H54 (cell line): Measurements from ENCODE around the gene SAA1.
"Not testable (repeated sequence)": the region's sequence is repeated elsewhere in the genome, so short reads cannot be mapped to it uniquely, and the experiment has no call there.

Experiments
- DNase-seq: peaks from one replicate; pipeline ENCODE4 v3.0.0; 2011; ENCODE audit warnings: low spot score, mixed read lengths; ENCODE audit not compliant: insufficient read length
- FAIRE-seq: peaks from 3 replicates; lab custom pipeline; 2011; peaks lifted over from hg19 to GRCh38; lab: Jason Lieb, UNC
- POLR2A ChIP-seq: IDR thresholded peaks from 2 replicates; pipeline ENCODE4 v1.6.1; 2011; ENCODE audit warnings: low read depth, mild to moderate bottlenecking, low read length

Gene SAA1

DNA sequence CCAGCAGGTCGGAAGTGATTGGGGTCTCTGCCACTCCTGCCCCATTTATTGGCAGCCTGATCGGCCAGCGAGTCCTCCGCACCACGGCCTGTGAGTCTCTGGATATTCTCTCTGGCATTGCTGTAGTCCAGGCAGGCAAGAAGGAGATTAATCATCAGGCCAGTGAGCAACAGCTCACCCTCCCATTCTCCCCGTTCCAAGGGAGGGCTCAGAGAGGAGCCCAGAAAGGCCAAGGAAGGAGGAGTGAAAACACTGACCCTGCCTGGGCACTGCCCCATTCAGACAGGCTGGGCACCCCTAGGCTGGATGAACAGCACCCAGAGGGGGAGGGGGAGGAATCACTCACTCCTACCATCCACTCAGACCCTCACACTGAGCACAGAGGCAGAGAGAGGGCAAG lies 20.7 kb upstream of the SAA1 start:
- TF ChIP-seq POLR2A, result no peak
- DNase-seq, result no peak
- FAIRE-seq, result no peak

DNA sequence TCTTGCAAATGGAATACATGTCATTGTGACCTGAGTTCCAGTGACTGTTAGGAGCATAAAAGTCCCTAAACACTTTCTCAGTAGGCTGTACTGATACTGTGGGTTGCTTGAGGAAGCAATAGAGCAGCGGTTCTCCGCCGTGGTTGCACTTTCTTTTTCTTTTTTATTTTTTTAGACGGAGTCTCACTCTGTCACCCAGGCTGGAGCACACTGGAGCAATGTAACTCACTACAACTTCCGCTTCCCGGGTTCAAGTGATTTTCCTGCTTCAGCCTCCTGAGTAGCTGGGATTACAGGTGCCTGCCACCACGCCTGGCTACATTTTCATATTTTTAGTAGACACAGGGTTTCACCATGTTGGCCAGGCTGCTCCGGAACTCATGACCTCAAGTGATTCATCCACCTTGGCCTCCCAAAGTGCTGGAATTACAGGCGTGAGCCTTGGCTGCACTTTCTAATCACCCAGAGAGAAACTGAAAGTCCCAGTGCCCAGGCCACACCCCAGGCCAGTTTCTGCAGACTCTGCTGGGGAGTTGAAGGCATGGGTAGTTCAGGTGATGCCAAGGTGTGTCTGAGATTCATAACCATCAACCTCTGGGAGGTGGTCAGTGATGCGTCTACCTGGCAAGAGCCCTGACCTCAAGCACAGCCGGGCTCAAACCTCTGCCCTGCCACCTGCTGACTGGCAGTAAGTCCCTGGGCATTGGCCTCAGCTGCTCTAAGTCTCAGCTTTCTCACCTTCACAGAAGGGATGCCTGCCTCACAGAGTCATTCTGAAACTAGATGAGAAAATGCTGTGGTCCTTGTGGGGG lies 19.5 kb upstream of the SAA1 start:
- not testable (repeated sequence) for DNase-seq, FAIRE-seq

DNA sequence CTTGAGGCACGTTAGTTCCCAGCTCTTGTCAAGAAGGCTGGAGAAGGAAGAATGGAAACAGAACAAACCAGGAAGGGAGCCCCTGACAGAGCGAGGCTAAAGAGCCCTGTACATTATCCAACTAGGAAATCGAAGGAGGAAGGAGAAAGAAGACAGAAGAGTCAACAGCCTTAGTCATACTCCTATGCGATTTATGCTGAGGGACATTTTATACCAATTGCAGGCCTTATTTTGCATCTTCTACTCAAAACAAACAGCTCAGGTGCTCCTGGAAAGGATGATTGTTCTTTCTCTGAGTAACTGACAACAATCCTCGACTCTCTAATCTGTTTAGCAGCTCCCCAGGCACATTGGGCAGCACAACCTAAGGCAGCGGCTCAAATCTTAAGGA lies 18.9 kb upstream of the SAA1 start:
- not testable (repeated sequence) for FAIRE-seq, DNase-seq

DNA sequence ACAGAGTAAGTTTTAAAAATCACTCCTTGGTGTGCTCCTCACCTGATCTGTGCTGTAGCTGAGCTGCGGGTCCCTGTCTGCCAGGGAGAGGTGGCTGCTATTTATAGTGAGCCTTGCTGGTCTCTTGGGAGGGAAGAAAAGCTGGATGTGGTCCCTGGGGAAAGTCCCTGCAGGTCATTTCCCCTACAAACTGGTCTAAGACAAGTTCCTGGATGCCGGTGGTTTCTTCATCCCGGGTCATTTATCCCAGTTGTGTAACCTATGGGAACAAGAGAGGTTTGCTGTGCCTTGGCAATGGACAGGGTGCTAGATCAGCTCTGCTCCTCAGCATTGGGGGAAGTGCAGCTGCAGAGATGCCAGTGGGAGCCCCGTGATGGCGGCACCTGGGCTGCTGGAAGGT lies 17.5 kb upstream of the SAA1 start, which contains the start of gene SAA2:
TSS of gene SAA2 (minus strand) at position 108 of the 400 bp plus-strand sequence. CDS start 657 bp downstream, outside the sequence.
- TF ChIP-seq POLR2A, result no peak
- FAIRE-seq (no peak), DNase-seq (no peak)

DNA sequence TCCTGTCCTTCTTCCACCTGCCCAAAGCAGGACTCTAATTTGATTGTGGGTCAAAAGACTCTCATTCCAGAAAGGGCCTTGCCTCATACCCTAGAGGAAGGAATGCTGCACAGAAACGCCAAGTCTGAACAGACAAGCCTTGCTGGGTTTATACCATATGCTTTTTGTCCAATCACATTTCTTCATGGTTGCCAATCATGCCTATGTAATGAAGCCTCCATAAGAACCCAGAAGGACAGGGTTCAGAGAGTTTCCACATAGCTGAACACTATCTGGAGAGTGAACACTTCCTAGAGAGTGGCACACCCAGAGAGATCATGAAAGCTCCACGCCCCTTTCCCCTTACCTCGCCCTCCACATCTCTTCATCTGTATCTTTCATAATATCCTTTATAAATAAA lies 12.8 kb upstream of the SAA1 start:
- FAIRE-seq, result no peak
- no peak for DNase-seq
- TF ChIP-seq POLR2A, result no peak

DNA sequence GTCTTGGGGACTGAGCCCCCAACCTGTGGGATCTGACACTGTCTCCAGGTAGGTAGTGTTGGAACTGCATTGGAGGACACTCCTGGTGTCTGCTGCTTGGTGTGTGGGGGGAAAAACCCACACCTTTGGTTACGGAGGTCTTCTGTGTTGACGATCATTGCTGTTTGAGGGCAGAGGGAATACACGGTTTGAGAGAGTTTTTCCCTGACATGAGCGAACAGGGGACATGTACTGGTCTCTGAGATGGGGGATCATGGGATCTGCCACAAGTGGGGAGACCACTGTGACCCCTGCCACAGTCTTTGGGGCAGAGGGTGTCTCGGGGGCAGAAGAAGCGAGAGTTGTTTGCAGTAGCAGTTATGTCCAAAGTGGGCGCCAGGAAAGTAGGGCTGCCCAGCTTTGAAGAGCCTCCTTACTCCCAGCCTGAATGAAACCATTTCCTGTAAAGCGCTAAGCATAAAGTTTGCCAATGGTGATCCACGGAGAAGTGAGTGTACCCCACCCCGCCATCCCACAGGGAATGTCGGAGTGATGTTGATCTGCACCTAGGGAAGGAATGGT lies 12.2 kb upstream of the SAA1 start:
- TF ChIP-seq POLR2A, result no peak
- DNase-seq (no peak), FAIRE-seq (no peak)

DNA sequence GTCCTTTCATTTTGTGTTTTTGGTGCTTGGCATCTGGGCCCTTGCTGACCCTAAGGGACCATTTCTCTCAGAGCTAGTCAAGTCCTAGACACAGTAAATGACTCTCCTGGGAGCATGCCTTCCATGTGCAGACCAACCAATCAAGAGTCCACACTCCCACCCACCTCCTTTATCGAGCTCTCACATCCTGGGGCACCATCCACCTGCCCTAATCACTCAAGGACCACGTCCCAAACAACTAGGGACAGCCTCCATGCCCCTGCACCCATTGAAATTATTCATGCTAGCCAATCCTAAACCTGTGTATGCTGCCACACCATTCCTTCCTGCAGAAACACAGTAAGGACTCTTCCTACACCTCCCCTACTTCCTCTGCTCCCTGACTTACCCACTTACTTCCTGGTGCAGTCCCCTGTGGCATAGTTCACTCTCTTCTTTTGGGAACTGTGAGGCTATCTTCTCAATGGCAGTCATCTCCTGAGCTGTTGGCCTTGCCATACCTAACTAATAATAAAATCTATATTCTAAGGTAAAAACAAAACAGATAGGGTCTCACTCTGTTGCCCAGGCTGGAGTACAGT lies 11.2 kb upstream of the SAA1 start:
- no peak for DNase-seq
- no peak for FAIRE-seq
- no peak for TF ChIP-seq POLR2A

DNA sequence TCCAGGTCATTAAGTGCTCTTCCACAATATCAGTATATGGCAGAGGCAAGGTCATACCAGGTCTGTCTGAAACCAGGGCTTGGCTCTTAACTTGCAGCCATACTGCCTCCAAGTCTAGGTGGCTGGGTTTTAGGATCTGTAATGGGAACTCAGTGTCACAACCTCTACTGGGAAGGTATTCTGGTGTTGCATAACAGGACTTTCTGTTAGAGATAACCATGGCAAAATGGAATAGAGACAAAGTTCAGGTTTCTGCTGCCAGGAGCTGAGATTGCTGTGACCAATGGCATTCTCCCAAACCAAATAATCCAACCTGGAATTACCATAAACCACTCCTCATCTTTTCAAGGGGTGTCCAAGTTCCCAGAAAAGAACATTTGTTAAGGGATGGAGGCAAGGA lies 6.8 kb upstream of the SAA1 start:
- no peak for FAIRE-seq
- TF ChIP-seq POLR2A, result no peak
- no peak for DNase-seq

DNA sequence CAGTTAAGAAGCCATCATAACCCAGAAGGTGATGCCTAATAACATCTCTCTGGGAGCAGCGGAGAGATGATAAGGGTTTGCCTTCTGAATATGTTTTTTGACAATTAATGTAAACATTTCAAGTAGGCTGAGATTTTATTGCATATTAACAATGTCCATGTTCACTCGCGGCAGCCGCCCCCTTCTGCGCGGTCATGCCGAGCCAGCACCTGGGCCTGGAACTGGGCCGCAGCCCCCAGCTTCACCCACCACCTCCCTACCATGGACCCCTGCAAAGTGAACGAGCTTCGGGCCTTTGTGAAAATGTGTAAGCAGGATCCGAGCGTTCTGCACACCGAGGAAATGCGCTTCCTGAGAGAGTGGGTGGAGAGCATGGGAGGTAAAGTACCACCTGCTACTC lies 4.3 kb upstream of the SAA1 start:
- TF ChIP-seq POLR2A, result no peak
- FAIRE-seq (no peak), DNase-seq (no peak)

DNA sequence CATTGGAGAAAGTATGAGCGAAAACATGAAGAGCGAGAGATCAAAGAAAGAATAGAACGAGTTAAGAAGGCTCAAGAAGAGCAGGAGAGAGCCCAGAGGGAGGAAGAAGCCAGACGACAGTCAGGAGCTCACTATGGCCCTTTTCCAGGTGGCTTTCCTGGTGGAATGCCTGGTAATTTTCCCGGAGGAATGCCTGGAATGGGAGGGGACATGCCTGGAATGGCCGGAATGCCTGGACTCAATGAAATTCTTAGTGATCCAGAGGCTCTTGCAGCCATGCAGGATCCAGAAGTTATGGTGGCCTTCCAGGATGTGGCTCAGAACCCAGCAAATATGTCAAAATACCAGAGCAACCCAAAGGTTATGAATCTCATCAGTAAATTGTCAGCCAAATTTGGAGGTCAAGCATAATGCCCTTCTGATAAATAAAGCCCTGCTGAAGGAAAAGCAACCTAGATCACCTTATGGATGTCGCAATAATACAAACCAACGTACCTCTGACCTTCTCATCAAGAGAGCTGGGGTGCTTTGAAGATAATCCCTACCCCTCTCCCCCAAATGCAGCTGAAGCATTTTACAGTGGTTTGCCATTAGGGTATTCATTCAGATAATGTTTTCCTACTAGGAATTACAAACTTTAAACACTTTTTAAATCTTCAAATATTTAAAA lies 3.2 kb upstream of the SAA1 start:
- FAIRE-seq, DNase-seq: not testable (repeated sequence)

DNA sequence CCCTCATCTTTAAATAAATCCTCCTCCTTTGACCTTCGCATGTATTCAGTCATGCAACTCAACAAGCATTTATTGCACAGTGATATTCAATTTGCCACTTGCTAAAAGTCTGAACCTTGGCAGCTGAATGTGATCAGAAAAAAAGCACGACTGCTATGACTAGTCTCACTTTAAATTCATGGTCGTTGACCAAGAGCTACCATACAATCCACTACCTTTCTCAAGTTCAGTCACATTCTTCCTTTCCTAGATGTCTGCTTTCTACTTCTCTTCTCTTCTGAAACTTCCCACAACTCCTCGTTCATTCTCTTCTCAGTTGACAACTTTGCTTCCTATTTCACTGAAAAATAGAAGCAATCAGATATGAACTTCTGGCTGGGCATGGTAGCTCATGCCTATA lies 2.0 kb upstream of the SAA1 start:
- TF ChIP-seq POLR2A, result no peak
- DNase-seq (no peak), FAIRE-seq (no peak)

DNA sequence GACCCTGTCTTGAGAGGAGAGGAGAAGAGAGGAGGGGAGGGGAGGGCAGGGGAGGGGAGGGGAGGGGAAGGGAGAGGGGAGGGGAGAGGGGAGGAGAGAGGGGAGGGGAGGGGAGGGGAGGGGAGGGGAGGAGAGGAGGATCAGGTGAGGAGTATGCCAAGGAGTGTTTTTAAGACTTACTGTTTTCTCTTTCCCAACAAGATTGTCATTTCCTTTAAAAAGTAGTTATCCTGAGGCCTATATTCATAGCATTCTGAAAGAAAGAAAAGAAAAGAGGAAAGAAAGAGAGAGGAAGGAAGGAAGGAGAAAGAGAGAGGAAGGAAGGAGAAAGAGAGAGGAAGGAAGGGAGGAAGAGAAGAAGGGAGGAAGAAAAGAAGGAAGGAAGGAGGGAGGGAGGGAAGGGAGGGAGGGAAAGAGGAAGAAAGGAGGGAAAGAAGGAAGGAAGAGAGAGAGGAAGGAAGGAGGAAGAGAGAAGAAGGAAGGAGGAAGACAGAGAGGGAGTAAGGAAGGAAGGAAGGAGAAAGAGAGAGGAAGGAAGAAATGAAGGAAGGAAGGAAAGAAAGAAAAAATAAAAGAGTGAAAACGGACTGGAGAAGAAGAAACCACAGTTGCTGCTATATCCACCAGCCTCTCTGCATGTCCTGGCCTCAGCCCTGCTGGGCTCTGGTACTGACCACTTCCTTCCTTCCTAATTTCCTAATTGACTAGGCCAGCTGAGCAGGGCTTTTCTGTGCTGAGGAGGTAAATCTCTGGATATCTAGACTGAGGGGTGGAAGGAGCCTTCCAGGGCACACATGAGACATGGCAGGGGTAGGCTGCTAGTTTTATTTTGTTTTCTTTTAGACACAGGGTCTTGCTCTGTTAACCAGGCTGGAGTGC lies 1.1 kb upstream of the SAA1 start:
- DNase-seq, result no peak
- no peak for FAIRE-seq
- TF ChIP-seq POLR2A, result no peak

DNA sequence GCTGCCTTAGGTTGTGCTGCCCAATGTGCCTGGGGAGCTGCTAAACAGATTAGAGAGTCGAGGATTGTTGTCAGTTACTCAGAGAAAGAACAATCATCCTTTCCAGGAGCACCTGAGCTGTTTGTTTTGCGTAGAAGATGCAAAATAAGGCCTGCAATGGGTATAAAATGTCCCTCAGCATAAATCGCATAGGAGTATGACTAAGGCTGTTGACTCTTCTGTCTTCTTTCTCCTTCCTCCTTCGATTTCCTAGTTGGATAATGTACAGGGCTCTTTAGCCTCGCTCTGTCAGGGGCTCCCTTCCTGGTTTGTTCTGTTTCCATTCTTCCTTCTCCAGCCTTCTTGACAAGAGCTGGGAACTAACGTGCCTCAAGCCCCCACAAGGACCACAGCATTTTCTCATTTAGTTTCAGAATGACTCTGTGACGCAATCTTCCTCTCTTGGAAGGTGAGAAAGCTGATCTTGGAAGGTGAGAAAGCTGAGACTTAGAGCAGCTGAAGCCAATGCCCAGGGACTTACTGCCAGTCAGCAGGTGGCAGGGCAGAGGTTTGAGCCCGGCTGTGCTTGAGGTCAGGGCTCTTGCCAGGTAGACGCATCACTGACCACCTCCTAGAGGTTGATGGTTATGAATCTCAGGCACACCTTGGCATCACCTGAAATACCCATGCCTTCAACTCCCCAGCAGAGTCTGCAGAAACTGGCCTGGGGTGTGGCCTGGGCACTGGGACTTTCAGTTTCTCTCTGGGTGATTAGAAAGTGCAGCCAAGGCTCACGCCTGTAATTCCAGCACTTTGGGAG lies 1.5 kb downstream of the SAA1 start:
- not testable (repeated sequence) for FAIRE-seq, DNase-seq

DNA sequence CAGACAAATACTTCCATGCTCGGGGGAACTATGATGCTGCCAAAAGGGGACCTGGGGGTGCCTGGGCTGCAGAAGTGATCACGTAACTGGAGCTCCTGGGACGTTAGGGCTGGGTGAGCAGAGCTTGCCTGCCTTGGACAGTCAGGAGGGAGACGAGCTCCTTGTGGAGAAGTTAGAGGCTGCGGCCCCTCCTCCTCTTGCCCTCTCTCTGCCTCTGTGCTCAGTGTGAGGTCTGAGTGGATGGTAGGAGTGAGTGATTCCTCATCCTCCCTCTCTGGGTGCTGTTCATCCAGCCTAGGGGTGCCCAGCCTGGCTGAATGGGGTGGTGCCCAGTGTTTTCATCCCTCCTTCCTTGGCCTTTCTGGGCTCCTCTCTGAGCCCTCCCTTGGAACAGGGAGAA lies 3.2 kb downstream of the SAA1 start:
- not testable (repeated sequence) for DNase-seq, FAIRE-seq
